Activated CD4-positive, alpha-beta T cell treated with anti-CD3 and anti-CD28 coated beads, Interleukin-2, amount 50 U/mL, for 48 hours (primary cell): ENCODE results near the gene PTPRN2.
"Not testable (repeated sequence)": the region's sequence is repeated elsewhere in the genome, so short reads cannot be mapped to it uniquely, and the experiment has no call there.

Source experiments
- DNase-seq, 2 experiments: peaks; one replicate each; pipeline ENCODE4 v3.0.0-alpha.2; 2020

PTPRN2 gene

DNA sequence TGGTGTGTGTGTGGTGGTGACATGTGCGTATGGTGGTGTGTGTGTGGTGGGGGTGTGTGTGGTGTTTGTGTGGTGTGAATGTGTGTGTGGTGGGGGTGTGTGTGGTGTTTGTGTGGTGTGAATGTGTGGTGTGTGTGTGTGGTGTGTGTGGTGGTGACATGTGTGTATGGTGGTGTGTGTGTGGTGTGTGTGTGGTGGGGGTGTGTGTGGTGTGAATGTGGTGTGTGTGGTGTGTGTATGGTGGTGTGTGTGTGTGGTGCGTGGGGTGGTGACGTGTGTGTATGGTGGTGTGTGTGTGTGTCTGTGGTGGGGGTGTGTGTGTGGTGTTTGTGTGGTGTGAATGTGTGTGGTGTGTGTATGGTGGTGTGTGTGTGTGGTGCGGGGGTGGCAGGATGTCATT is 797.7 kb downstream of the PTPRN2 start:
- DNase-seq, result no peak

DNA sequence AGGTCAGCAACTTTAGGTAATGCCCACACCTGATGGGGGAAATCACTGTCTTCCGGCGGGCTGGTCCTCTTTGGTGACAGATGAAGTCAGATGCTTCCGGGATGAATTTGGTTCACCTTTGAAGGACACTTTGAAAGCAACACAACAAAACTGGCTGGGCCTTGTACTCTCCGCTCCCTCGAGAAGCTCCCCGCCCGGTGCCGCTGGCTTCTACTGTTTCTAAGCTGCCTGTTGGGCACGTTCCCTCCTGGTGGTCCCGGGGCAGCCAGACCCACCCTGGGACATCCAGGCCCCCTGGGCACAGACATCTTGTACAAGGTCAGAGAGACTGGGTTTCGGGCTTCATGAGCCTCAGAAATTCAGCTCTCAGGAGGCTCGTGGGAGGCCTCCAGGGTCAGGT is 798.5 kb downstream of the PTPRN2 start:
- no peak for DNase-seq

DNA sequence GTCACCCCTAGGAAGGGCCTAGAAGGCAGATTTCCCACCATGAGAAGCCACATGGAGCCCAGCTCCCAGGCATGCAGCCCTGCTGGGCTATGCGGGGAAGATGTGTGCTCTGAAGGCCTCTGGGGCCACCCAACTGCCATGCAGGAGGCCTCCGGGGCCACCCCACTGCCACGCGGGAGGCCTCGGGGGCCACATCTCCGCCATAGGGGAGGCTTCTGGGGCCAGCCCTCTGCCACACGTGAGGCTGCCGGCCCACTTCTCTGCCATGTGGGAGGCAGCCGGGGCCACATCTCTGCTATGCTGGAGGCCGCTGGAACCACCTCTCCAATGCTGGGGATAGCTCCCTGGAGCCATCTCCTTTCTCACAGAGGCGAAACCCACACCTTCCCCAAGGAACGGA is 799.0 kb downstream of the PTPRN2 start:
- no peak for DNase-seq

DNA sequence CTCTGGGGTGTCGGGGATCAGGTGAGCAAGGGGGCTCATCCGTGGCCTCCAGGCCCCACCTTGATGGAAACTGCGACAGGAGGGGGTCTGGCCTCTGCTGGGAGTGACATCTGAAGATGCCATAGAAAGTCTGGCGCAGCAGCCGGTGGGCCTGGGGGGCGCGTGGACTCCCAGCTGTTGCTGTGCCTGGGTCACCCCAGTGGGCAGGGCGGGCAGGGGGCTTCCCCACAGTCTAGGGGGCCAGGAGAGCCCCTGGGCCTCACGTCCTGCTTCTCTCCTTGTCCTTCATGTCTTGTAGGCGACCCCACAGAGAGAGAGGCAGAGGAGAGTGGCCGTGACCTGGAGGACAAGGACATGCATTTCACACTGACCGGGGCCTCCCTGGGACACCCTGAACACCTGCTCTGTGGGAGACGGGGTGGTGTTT is 800.3 kb downstream of the PTPRN2 start:
- DNase-seq, result no peak

DNA sequence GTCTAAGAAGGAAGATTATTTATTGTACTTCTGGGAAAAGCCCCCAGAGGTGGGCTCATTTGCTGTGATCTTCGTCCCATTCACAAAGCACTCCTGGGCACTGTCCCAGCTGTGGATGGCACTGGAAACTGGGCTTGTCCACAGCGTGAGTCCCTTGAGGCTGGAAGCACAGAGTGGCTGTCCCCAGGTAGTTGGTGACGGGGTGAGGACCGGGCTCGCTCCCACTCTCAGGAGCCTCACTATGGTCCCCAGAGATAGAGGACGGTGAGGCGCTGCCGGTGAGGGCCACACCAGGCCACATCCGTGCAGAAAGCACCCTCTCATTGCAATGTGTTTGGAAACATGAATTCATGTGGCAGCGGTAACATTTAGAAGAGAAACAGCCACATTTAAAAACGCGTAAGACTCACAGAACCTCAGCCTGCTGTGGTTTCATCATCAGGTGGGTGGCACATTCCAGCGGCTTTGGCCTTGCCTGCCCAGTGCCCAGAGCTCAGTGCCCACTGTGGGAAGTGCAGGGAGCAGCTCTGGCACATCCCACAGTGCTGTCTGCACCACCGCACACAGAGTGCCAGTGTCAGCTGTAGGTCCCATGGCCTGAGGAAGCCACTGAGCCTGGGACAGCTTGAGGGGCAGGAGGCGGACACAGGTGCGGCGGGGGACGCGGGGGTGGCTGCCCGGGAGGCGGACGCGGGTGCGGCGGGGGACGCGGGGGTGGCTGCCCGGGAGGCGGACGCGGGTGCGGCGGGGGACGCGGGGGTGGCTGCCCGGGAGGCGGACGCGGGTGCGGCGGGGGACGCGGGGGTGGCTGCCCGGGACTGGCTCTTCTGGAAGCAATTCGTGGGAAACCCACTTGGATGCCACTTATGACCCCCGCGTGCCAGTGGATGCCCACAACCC is 801.0 kb downstream of the PTPRN2 start:
- DNase-seq, result no peak

DNA sequence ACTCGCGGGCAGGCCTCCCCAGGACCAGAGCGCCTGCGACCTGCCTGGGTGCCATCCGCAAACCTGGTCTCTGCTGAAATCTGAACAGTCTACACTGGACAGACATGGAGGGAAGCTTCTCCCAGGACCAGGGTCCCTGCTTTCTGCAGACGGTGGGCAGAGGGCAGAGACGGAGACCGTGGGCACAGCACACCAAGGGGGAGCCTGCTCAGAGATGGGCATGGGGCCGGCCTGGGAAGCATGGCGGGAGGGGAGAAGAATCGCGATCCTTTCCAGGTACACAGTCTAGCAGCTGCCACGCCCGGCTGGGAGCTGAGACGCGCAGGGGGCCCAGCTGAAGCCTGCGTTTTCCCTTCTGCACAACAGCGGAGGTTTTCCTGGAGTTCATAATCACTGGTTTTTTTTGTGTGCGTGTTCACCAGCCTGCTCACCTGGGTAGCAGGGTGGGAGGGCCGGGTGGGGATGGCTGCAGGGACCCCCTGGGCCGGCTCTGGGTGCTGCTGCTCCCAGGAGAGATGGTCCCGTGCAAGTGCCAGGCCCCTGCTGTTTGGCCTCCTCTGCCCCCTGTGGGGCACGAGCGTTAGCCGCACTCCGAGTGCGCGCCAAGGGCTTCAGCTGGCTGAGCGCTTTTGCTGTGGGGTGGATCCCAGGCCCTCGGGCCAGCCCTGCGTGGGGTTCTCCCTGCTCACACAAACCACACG is 802.0 kb downstream of the PTPRN2 start:
- DNase-seq, result no peak

DNA sequence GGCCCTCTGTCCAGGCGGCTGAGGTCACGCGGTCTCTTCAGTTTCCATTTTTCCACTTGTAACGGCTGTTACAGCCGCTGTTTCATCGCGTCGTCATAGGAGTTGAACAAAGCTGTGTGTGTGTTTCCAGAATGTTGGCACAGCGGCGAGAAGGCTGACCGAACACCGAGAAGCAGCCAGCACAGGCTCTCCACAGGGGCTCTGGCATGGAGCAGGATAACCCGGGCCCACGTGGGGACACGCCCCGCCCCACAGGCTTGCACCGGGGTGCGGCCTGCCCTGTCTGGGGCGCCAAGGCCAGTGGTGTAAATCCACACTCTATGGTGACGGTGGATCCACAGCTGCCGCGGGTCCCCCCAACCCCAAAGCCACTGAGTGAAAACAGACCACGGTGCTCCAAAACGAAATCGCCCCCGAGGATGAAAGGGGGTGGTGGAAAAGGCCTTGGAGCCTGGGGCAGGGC is 802.6 kb downstream of the PTPRN2 start:
- DNase-seq, result no peak

DNA sequence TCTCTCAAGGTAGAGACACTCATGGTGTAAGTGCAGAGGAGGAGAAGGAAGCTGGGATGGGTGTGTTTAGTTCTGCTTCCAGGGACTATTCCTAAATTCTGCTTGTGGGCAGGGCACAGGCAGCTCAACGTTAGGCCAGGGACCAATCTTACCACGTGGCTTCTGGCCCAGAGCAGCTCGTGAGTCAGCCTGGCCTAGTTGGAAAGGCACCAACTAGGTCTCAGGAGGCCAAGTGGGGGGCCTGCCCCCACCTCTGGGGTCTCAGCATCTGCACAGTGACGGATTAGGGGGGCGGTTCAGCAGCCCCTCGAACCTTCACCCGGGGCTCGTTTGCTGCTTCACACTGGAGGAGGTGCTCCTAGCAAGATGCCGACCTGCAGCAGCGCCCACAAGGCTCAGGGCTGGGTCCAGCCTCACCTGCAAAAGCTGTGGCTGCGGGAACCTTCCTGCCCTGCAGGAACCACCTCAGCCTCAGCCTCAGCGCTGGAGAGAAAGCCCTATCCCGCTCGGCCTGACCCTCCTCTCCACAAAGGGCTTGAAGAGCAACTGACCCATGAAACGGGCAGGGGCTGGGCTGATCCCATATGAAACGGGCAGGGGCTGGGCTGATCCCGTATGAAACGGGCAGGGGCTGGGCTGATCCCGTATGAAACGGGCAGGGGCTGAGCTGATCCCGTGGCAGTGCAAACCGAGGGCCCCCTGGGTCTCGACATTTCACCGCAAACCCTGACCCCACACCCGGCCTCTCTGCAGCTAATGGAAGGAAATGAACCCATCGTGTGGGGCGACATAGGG is 803.4 kb downstream of the PTPRN2 start:
- DNase-seq, result no peak

DNA sequence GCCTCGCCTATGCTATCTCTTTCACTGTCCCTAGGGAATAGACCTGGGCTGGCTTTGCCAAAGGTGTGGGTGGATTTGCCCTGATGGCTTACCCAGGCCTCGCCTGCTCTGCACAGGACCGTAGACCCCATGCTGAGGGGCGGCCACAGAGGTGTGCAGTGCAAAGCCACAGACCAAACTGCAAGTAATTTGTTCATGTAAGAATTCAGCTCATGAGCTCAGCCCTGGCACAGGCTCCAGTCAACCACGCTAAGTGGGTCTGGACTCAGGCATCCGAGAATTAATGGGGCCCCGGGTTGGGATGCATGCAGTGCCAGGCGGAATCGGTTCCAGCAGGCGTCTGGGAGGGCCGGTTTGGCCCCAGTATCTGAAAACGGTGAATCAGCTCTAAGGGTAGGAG is 805.6 kb downstream of the PTPRN2 start:
- no peak for DNase-seq

DNA sequence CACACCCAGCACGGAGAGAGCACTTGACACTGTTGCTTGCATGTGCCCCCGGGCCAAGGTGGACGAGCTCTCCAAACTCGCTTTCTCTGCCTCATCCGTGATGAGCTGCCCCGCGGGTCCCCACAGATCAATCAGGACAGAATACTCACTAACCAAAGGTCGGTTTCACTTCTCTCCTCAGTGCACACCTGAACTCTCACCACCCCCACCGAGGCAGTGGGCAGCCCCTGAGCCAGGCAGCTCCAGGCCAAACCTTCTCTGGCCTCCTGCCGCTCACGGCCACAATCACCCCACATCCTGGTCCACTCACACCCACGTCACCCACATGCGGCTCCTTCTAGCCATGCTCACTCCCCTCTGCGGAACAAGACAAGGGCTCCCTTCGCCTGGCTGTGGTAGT is 806.9 kb downstream of the PTPRN2 start:
- DNase-seq, result no peak

DNA sequence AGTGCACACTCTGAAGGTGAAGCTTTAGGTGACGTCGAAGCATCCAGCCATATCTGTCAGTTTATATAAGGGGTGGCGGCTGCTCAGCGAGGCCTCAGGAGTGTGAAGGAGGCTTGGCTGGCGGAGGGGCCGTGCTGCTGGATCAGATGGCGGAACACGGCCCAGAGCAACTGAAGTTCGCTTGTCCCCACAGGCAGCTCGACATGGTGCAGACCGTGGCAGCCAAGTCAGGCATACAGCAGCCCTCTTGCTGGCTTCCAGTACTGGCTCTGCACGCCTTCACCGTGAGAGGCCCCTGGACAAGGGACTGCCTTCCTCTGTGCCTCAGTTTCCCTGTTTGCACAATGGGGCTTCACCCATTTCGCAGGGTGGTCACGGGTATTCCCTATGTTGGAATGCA is 807.3 kb downstream of the PTPRN2 start:
- no peak for DNase-seq

DNA sequence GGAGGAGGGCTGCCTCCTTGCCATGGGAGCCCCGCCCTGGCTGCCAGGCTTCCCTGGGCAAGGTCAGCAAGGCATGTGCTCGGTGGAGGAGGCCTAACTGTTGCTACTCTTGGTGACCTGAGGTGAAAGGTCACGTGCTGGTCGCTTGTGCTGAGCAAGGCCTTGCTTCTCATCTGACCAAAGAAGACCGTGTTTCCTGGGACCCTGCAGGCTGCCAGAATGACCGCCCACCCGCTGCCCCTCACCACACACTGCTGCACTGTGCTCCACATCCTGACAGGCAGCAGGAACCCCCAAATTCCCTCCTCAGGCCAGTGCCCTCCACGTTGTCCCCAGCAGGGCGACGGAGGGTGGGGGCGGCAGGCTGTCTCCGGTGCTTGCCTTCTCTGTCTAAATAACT is 808.4 kb downstream of the PTPRN2 start:
- no peak for DNase-seq

DNA sequence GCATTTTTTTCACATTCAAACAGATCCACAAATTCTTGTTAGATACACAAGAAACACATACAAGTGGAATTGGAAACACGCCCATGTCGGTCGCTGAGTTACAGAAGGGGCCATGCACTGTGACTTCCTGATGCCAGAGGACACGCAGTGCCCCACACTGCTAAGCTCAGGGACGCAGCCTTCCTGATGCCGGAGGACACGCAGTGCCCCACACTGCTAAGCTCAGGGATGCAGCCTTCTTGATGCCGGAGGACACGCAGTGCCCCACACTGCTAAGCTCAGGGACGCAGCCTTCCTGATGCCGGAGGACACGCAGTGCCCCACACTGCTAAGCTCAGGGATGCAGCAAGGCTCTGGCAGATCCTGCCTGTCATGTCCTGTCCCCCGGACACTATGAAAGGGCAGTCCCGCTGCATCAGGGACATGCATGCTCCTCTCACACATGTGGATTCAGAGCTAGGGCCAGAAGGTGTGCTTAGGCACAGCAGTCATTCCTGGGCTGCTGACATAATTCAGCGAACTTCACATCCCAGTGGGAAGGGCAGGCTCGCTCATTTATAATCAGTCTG is 810.3 kb downstream of the PTPRN2 start:
- DNase-seq, result not testable (repeated sequence)

DNA sequence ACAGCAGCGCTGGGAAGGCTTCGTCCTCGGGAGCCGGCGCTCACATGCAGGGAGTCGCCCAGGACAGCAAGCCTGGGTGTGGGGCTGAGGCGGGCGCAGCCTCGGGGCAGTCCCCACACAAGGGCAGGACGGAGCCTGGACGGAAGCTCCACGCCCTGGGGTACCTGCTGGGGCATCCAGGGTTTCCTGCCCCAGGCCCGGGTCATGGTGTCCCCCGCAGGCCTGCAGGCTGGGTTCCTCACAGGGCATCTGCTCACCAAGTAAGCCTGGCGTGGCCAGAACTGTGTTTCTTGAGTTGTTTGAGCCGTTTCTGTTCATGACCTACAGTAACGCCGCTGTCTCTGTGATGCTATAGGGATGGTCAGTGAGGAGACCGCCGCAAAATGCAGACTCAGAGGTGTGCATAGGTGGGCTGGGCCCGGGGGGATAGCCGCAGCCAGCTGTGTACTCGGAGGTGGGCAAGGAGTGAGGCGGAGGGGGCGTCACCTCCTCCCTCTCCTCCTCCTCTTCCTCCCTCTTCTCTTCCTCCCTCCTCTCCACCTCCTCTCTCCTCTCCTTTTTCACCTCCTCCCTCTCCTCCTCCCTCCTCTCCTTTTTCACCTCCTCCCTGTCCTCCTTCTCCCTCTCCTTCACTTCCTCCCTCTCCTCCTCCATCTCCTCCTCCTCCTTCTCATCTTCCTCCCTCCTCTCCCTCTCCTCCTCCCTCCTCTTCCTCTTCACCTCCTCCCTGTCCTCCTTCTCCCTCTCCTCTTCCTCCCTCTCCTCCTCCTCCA is 811.9 kb downstream of the PTPRN2 start:
- no peak for DNase-seq

DNA sequence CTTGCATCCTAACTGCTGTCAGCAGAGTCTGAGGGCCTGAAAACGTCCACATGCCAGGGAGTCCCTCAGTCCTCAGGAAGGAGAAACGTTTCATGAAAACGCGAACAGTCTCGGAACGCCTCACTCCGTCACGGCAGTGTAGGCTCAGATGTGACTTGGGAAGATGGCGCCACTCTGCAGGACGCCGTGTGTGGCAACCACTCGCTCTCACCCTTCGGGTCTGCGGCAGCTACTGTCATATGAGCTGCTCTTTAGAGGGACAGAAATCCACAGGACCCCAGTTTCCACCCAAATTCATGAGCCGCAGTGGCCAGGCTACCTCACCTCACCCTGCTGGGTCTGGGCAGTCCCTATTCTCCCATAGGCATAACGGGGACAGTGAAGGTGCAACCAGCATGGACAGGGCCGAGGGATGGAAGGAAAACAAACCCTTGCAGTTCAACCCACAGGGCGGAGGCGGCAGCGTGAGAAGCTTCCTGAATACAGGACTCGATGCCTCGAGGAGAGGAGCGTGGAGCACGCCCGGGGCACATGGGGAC is 812.5 kb downstream of the PTPRN2 start:
- no peak for DNase-seq

DNA sequence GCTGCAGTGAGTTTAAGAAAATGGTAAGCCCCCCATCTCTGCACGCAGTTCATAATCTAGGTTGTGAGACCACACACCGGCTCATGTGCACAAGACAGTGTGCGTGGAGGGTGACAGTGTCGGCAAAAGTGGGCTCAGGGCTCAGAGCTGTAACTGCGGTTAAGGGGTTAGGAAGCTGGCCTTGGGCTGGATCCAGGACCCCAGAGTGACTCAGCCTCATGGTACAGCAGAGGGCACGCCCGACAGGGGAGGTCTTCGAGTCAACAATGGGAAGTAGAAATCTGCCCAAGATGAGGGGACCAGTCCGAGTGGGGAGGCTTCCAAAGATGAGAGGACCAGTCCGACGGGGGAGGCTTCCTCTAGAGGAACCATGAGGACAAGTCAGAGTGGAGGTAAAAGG is 813.1 kb downstream of the PTPRN2 start:
- DNase-seq, result no peak

DNA sequence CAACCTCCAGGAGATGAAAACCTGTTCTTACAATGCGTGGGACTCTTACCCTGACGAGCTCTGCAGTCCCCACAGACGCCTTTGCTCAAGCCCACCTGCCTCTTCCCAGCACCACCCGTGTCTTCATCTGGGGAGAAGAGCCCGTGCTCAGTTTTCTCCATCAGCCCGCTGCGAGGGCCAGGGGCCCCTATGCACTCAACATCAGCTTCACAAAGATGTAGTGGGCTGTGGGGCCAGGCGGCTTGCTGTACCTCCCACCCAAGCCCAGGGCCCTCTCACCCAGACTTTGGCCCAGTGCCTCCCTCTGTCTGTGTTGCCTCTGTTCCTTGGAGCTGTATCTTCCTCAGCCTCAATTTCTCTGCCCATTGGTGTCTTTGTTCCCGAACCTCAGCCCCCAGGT is 814.3 kb downstream of the PTPRN2 start:
- DNase-seq, result no peak

DNA sequence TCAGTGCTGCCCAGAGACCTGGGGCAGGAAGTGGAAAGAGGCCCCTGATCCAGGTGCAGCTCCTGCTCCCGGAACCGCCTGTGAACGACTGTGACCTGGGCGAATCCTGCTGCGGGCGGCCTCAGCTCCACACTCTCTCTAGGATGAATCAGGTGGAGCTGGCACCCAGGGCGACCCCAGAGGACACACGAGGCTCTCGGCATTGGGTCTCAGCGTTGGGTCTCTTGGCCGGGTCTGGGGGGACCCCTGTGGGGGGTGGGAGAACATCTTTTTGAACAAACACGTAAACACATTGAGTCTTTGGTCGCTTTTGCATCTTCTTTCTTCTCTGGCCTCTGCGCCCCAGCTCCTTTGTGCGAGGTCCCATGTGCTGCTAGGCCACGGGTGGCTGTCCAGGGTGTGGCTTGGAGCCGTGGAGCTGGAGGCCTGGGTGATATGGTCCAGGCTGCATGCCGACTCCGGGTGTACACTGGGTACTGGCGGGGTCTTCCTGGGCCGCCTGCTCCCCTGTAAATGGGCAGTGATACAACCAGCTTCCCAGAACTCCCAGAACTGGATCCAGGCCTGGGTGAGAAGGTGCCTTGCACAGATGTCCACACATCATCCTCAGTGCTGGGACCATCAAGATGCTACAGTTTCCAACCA is 815.0 kb downstream of the PTPRN2 start:
- DNase-seq, result no peak

DNA sequence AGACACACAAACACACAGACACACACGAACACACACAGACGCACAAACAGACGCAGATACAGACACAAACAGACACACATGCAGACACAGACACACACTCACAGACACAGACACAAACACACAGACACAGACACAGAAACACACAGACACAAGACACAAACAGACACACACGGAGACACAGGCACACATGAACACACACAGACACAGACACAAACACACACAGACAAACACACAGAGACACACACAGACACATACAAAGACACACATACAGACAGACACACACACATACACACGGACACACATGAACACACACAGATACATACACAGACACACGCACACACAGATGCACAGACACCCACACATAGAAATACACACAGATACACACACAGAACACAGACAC is 815.9 kb downstream of the PTPRN2 start:
- DNase-seq, result no peak

DNA sequence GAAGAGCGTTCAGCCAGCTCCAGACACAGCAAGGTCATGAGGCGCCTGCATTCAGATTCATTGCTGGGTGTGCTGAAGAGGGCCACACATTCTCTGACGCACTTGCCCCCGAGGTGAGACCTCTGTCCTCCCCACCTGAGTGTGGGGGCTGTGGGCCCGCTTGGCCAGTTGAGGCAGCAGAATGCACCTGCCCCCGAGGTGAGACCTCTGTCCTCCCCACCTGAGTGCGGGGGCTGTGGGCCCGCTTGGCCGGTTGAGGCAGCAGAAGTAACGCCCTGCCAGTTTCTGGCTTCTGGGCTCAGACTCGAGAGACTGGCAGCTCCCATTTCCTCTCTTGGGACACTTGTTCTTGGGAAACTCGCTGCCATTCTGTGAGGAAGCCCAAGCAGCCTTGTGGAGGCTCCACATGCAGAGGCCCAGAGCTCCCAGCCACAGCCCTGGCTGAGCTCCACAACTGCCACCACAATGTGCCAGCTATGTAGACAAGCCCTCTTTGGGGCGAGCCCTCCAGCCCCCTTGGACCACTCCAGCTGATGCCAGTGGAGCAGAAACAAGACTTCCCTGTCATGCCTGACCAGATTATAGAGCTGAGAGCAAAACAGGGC is 816.8 kb downstream of the PTPRN2 start:
- no peak for DNase-seq
